Measurements from ENCODE around the gene DHX40. TPM values are rescaled to one million over a fixed set of nuclear protein-coding genes. Genes with fewer than 3 reads are reported as not detected.

The DHX40 gene
- total RNA-seq, 2 experiments from 2014 or later: 28.6 to 32.8 TPM

- TF ChIP-seq, protein P1, sequence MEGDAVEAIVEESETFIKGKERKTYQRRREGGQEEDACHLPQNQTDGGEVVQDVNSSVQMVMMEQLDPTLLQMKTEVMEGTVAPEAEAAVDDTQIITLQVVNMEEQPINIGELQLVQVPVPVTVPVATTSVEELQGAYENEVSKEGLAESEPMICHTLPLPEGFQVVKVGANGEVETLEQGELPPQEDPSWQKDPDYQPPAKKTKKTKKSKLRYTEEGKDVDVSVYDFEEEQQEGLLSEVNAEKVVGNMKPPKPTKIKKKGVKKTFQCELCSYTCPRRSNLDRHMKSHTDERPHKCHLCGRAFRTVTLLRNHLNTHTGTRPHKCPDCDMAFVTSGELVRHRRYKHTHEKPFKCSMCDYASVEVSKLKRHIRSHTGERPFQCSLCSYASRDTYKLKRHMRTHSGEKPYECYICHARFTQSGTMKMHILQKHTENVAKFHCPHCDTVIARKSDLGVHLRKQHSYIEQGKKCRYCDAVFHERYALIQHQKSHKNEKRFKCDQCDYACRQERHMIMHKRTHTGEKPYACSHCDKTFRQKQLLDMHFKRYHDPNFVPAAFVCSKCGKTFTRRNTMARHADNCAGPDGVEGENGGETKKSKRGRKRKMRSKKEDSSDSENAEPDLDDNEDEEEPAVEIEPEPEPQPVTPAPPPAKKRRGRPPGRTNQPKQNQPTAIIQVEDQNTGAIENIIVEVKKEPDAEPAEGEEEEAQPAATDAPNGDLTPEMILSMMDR (conservative IDR thresholded peaks at IDR 0.05; ENCODE audit: low read length): no peak
- TF ChIP-seq EZH2phosphoT487 (IDR thresholded peaks at IDR 0.05; ENCODE audit: borderline replicate concordance, low read depth, low read length): no peak
- Histone ChIP-seq H3K9me3 (ENCODE audit: low read length) (peaks cover 16% of the 10 kb centered on the region; the same call in 1 of the 2 replicates), H3K36me3 (ENCODE audit: insufficient read depth, low read length) (peaks cover 63% of the 10 kb centered on the region), H3K4me3 (ENCODE audit: low read depth, low read length, poor library complexity, severe bottlenecking) (no peak overlapping the region), H3K4me2 (ENCODE audit: low read length) (peak overlapping the region; percentile 7; the same call in 1 of the 2 replicates), H3K79me2 (ENCODE audit: insufficient read depth, low read depth, low read length) (peaks cover 97% of the 10 kb centered on the region), H3K9me2 (ENCODE audit: insufficient read depth, low read length) (no peaks in the 10 kb centered on the region), H4K20me1 (ENCODE audit: insufficient read depth, low read length) (peaks cover 22% of the 10 kb centered on the region), H3K27ac (ENCODE audit: low read depth, low read length, poor library complexity, severe bottlenecking) (no peak overlapping the region), H2AFZ (ENCODE audit: low read length) (no peak overlapping the region), H3K4me1 (ENCODE audit: insufficient read depth, low read length, poor library complexity, severe bottlenecking) (peaks cover 45% of the 10 kb centered on the region)
- BruUV-seq (replicated peaks): no TSS peak
- intact Hi-C loops (cut with micrococcal nuclease; ENCODE audit: unreplicated experiment): no loop called here
- no peak for DNase-seq (ENCODE audit: low spot score)
- CTCF ChIA-PET (ENCODE audit: unreplicated experiment): interaction anchor here (0.8 kb wide), 1 partner anchor 9 kb away, joined by 3 read pairs; no protein-coding TSS in a partner anchor
- POLR2A ChIA-PET: interaction anchor here (1.3 to 1.9 kb wide), 3 partner anchors 9 to 12 kb away, joined by 3 to 10 read pairs (median 7); no protein-coding TSS in a partner anchor
These were observed 68.4 kb downstream of the DHX40 start for GRCh38 chr17:59633658-59634359.

DNA sequence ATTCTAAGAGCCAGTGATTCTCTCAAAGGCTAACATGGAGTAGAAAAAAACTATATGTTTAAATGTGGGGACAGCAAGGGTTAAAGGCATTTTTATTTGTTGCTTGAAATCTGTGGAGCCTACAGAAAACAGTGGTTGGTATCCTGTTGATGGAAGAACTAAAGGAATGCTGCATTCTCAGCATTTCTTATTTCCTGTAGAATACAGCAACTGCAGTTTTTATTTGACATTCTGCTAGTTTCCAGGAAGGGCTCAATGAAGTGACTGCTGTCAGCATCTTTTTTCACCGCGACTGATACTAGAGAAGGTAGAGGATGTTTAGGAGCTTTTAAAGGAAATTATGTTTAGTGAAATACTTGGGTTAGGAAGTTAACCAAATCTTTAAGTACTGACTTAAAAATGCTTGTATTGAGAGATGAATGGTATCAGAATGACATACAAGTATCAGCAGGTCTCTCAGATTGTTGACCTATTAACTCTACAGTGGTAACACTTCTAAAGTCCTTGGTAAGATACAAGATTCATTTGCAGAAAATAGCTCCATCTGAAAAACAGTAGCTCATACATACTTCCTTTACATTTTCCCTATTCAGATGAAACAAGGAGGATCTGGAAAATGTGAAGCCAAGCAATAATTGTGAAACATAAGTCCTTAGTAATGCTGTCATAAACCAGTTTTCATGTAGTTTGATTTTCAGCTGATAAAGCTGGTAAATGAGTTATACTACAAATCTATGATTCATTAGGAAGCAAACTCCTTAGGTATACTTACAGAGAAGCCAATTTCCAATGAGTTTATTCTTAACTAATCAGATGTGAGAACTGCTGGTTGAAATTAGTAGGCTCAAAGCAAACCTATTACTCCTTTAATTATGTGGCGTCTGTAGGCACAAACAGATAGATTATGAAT lies 69.5 kb downstream of the DHX40 start:
- H4K20me1 ChIP-seq (ENCODE audit: insufficient read depth, low read length): peaks cover 30% of the 10 kb centered on the region
- peaks cover 16% of the 10 kb centered on the region; the same call in 1 of the 2 replicates for H3K9me3 ChIP-seq (ENCODE audit: low read length)
- TSS peak; percentile 8 for BruUV-seq (replicated peaks)
- peaks cover 56% of the 10 kb centered on the region for H3K4me1 ChIP-seq (ENCODE audit: insufficient read depth, low read length, poor library complexity, severe bottlenecking)
- H3K79me2 ChIP-seq (ENCODE audit: insufficient read depth, low read depth, low read length): peaks cover 97% of the 10 kb centered on the region
- ChIA-PET CTCF (ENCODE audit: unreplicated experiment) (no interaction called here), POLR2A (interaction anchor here (0.6 to 1.9 kb wide), 3 partner anchors 7 to 1060 kb away, joined by 3 to 10 read pairs (median 7); no protein-coding TSS in a partner anchor)
- peak overlapping the region; percentile 11 for H3K27ac ChIP-seq (ENCODE audit: low read depth, low read length, poor library complexity, severe bottlenecking)
- no peak overlapping the region for H2AFZ ChIP-seq (ENCODE audit: low read length)
- peaks cover 57% of the 10 kb centered on the region for H3K36me3 ChIP-seq (ENCODE audit: insufficient read depth, low read length)
- TF ChIP-seq, protein P1 (conservative IDR thresholded peaks at IDR 0.05; ENCODE audit: low read length): no peak
- no peak for TF ChIP-seq EZH2phosphoT487 (IDR thresholded peaks at IDR 0.05; ENCODE audit: borderline replicate concordance, low read depth, low read length)
- H3K9me2 ChIP-seq (ENCODE audit: insufficient read depth, low read length): no peaks in the 10 kb centered on the region
- DNase-seq (ENCODE audit: low spot score): no peak
- intact Hi-C loops (cut with micrococcal nuclease; ENCODE audit: unreplicated experiment): no loop called here
- no peak overlapping the region for H3K4me3 ChIP-seq (ENCODE audit: low read depth, low read length, poor library complexity, severe bottlenecking)
- no peak overlapping the region for H3K4me2 ChIP-seq (ENCODE audit: low read length)

Data from OCI-LY7 (cell line).